B cell (primary cell): Measurements from ENCODE around the gene AHCY. TPM values are rescaled to one million over a fixed set of nuclear protein-coding genes. Genes with fewer than 3 reads are reported as not detected.

ENCODE experiments used
- ATAC-seq: fragments of 200-7000 bp; cut with Tn5 transposase; one replicate; pipeline ENCODE4 v1.10.0; 2021; ENCODE audit warnings: low read depth, mild to moderate bottlenecking, moderate number of reproducible peaks, moderate library complexity
- CTCF ChIA-PET: fragments of 350-600 bp; sonication (Branson Sonifier 250); formaldehyde crosslinking; loops from one replicate; lab custom pipeline; 2021; ENCODE audit warnings: antibody characterized with exemption, inconsistent platforms; lab: Charles Lee
- POLR2A ChIA-PET: fragments of 350-600 bp; sonication (Branson Sonifier 250); formaldehyde crosslinking; loops from one replicate; lab custom pipeline; 2021; ENCODE audit warnings: antibody characterized with exemption; lab: Charles Lee
- DNase-seq: peaks from one replicate; pipeline ENCODE4 v3.0.0; 2013
- H2AFZ ChIP-seq: 2 replicates; pipeline ENCODE4 v1.6.1; 2012; ENCODE audit warnings: mild to moderate bottlenecking, low read depth, low read length; ENCODE audit not compliant: insufficient read depth, poor library complexity, severe bottlenecking
- H3K27ac ChIP-seq, 2 donors: 1 replicate in 1 of 2; 2 replicates in 1 of 2; pipeline ENCODE4 v1.5.1; 2012 to 2013; ENCODE audit warnings: low read length in 2 of 2, mild to moderate bottlenecking in 2 of 2, moderate library complexity in 1 of 2
- H3K27me3 ChIP-seq, 4 experiments: fragments of 200-600 bp in 1 of 4; sonication (generic) in 1 of 4; replicated peaks in 1 of 4; 1 replicate in 2 of 4; 2 replicates in 2 of 4; pipeline versions ENCODE4 v1.6.1 to v1.7.0; 2013 to 2016; ENCODE audit warnings: low read length in 3 of 4, mild to moderate bottlenecking in 2 of 4, mixed read lengths in 1 of 4, moderate library complexity in 1 of 4; ENCODE audit not compliant: insufficient read depth in 4 of 4, control insufficient read depth in 3 of 4; ENCODE audit errors: control extremely low read depth in 1 of 4
- H3K36me3 ChIP-seq, 2 experiments: replicated peaks in 1 of 2; 1 replicate in 1 of 2; 2 replicates in 1 of 2; pipeline versions ENCODE4 v1.6.1 to v1.7.1; 2013; ENCODE audit warnings: low read length in 1 of 2; ENCODE audit not compliant: insufficient read depth in 2 of 2, control insufficient read depth in 1 of 2; ENCODE audit errors: control extremely low read depth in 1 of 2, extremely low read depth in 1 of 2
- H3K4me1 ChIP-seq, 2 donors: fragments of 200-600 bp in 1 of 2; sonication (generic) in 1 of 2; 1 replicate in 1 of 2; 2 replicates in 1 of 2; pipeline versions ENCODE4 v1.5.1 to v1.6.1; 2013 to 2017; ENCODE audit warnings: low read length in 2 of 2; ENCODE audit not compliant: control insufficient read depth in 2 of 2, insufficient read depth in 2 of 2
- H3K4me2 ChIP-seq: replicated peaks from 2 replicates; pipeline ENCODE3; 2012; ENCODE audit warnings: mild to moderate bottlenecking, low read depth, low read length; ENCODE audit not compliant: poor library complexity, severe bottlenecking
- H3K4me3 ChIP-seq, 5 experiments: fragments of 200-600 bp in 1 of 5; sonication (generic) in 1 of 5; 1 replicate in 3 of 5; 2 replicates in 2 of 5; pipeline versions ENCODE4 v1.5.1 to v1.7.0; 2011 to 2016; ENCODE audit warnings: low read length in 4 of 5, mild to moderate bottlenecking in 4 of 5, low read depth in 2 of 5, control low read depth in 1 of 5, moderate library complexity in 1 of 5; ENCODE audit not compliant: insufficient read depth in 1 of 5; ENCODE audit errors: control extremely low read depth in 1 of 5, extremely low read depth in 1 of 5
- H3K79me2 ChIP-seq: fragments of 200-600 bp; sonication (generic); one replicate; pipeline ENCODE4 v1.6.0; 2016; ENCODE audit warnings: low read length; ENCODE audit not compliant: control insufficient read depth, insufficient read depth
- H3K9ac ChIP-seq: fragments of 200-600 bp; sonication (generic); 2 replicates; pipeline ENCODE4 v1.6.1; 2017; ENCODE audit warnings: mild to moderate bottlenecking, low read length, moderate library complexity
- H3K9me3 ChIP-seq, 3 donors: one replicate each; pipeline versions ENCODE4 v1.6.1 to v1.7.1; 2013; ENCODE audit warnings: low read length in 2 of 3; ENCODE audit not compliant: control insufficient read depth in 2 of 3, insufficient read depth in 1 of 3; ENCODE audit errors: control extremely low read depth in 1 of 3
- H4K20me1 ChIP-seq: 2 replicates; pipeline ENCODE4 v1.6.0; 2012; ENCODE audit warnings: mild to moderate bottlenecking, low read length; ENCODE audit not compliant: insufficient read depth, control insufficient read depth, poor library complexity, severe bottlenecking
- H3K27ac Mint-ChIP-seq: one replicate; pipeline ENCODE4 v1.8.0; 2021; ENCODE audit warnings: mixed read lengths
- H3K27me3 Mint-ChIP-seq: one replicate; pipeline ENCODE4 v1.8.0; 2021; ENCODE audit warnings: mixed read lengths
- H3K4me1 Mint-ChIP-seq: one replicate; pipeline ENCODE4 v1.8.0; 2021; ENCODE audit warnings: mixed read lengths
- H3K4me3 Mint-ChIP-seq: one replicate; pipeline ENCODE4 v1.8.0; 2021; ENCODE audit warnings: mixed read lengths
- H3K9me3 Mint-ChIP-seq: one replicate; pipeline ENCODE4 v1.8.0; 2022; ENCODE audit warnings: mixed read lengths; ENCODE audit not compliant: insufficient read depth
- EZH2 ChIP-seq: IDR thresholded peaks from 2 replicates; pipeline ENCODE4 v1.6.1; 2012; ENCODE audit warnings: borderline replicate concordance, low read depth, mild to moderate bottlenecking, moderate library complexity, low read length; ENCODE audit not compliant: insufficient read depth, poor library complexity, severe bottlenecking
- WGBS: methylation state at CpG from one replicate; pipeline ENCODE4 v1.1.5; 2013; ENCODE audit warnings: missing lambda C conversion rate; ENCODE audit not compliant: insufficient coverage; 5-methylcytosine and 5-hydroxymethylcytosine counted together
- intact Hi-C: fragments of 100-400 bp; cut with micrococcal nuclease; formaldehyde crosslinking; loops from one replicate; pipeline ENCODE4 v1.10.0; 2022
- polyA plus RNA-seq: library from polyadenylated mRNA; depleted of rRNA; stranded (reverse); fragments of >200 nt; gene quantifications from 2 replicates; pipeline ENCODE4 v1.2.3, GENCODE V29; 2012
- total RNA-seq, 2 donors: library from RNA; stranded (reverse); fragments of 120-200 nt in 1 of 2; gene quantifications; 1 replicate in 1 of 2; 2 replicates in 1 of 2; pipeline versions ENCODE4 v1.2.3 to v1.2.4, GENCODE V29; 2013 to 2022
- TF ChIP-seq, protein P1 (sequence below): fragments of 200-600 bp; IDR thresholded peaks from one replicate; pipeline ENCODE4 v1.8.0; 2022; ENCODE audit warnings: antibody characterized with exemption, mild to moderate bottlenecking

The AHCY gene
- total and polyA plus RNA-seq, 2 donors (not counting 1 experiment from before 2014, with no cell fraction given) = 43.6 to 44.0 TPM

DNA sequence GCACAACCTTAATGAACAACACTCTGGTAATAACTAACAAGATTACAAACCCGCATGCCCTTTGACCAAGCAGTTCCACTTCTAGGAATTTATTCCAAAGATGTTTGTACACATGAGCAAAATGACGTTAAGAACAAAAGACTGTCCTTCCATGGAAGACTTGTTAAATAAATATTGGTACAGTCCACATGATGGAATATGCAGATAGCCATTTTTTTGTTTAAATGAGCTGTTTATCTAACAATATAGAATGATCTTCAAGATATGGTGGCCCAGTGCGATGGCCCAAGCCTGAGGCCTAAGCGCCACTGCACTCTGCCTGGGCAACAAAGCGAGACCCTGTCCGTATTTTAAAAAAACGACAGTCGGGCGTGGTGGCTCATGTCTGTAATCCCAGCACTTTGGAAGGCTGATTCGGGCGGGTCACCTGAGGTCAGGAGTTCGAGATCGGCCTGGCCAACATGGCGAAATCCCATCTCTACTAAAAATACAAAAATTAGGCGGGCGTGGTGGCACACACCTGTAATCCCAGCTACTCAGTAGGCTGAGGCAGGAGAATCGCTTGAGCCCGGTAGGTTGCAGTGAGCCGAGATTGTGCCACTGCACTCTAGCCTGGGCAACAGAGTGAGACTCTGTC lies 7.4 kb upstream of the AHCY start:
- Mint-ChIP-seq H3K4me1 (peaks cover 16% of the 10 kb centered on the region), H3K4me3 (peak overlapping the region; percentile 37), H3K9me3 (no peaks in the 10 kb centered on the region), H3K27me3 (peaks cover 13% of the 10 kb centered on the region), H3K27ac (no peak overlapping the region)
- Histone ChIP-seq H3K79me2 (no peaks in the 10 kb centered on the region), H3K27ac (no peak overlapping the region), H4K20me1 (no peaks in the 10 kb centered on the region), H3K4me2 (no peak overlapping the region), H2AFZ (no peak overlapping the region), H3K4me3 (no peak overlapping the region), H3K27me3 (peaks cover 0 to 18% (median 13%) of the 10 kb centered on the region in 4 experiments), H3K9me3 (peaks cover 0 to 3% (median 0%) of the 10 kb centered on the region in 3 donors), H3K4me1 (peaks cover 17 to 20% of the 10 kb centered on the region in 2 donors), H3K9ac (no peak overlapping the region), H3K36me3 (no peaks in the 10 kb centered on the region)
- DNase-seq = no peak
- TF ChIP-seq EZH2 = no peak
- TF ChIP-seq, protein P1, sequence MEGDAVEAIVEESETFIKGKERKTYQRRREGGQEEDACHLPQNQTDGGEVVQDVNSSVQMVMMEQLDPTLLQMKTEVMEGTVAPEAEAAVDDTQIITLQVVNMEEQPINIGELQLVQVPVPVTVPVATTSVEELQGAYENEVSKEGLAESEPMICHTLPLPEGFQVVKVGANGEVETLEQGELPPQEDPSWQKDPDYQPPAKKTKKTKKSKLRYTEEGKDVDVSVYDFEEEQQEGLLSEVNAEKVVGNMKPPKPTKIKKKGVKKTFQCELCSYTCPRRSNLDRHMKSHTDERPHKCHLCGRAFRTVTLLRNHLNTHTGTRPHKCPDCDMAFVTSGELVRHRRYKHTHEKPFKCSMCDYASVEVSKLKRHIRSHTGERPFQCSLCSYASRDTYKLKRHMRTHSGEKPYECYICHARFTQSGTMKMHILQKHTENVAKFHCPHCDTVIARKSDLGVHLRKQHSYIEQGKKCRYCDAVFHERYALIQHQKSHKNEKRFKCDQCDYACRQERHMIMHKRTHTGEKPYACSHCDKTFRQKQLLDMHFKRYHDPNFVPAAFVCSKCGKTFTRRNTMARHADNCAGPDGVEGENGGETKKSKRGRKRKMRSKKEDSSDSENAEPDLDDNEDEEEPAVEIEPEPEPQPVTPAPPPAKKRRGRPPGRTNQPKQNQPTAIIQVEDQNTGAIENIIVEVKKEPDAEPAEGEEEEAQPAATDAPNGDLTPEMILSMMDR = no peak
- POLR2A ChIA-PET = interaction anchor here (0.6 kb wide), 1 partner anchor 95 kb away, joined by 12 read pairs; no protein-coding TSS in a partner anchor
- ATAC-seq = no peak
- CTCF ChIA-PET = interaction anchor here (0.8 to 5.0 kb wide), 5 partner anchors 120 to 459 kb away, joined by 3 to 135 read pairs (median 7); no protein-coding TSS in a partner anchor
- intact Hi-C loops = loop anchor here (5.0 kb wide), 2 partner anchors 107 to 227 kb away; no protein-coding TSS in a partner anchor
- 99% methylated on average over 17 of the region's 19 CpGs for WGBS

DNA sequence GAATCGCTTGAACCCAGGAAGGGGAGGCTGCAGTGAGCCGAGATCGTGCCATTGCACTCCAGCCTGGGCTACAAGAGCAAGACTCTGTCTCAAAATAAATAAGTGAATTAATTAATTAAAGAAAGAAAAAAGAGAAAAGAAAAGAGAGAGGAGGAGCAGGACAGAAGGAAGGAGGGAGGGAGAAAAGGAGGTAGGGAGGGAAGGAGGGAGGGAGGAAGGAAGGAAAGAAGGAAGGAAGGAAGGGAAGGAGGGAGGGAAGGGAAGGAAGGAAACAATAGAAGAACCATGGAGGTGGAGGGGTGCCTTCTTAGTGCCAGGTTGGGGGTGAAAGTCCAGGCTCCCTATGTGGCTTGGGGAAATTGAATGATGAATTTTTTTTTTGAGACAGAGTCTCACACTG lies 6.5 kb upstream of the AHCY start:
- no CpG with 5 or more reads among the region's 3 CpGs for WGBS
- CTCF ChIA-PET = interaction anchor here (1.5 to 5.0 kb wide), 3 partner anchors 206 to 460 kb away, joined by 5 to 49 read pairs (median 7); no protein-coding TSS in a partner anchor
- POLR2A ChIA-PET = no interaction called here

More for the DNA sequence above, 6.5 kb upstream of the AHCY start:
- peaks cover 17 to 20% of the 10 kb centered on the region in 2 donors for H3K4me1 ChIP-seq
- peaks cover 0 to 18% (median 13%) of the 10 kb centered on the region in 4 experiments for H3K27me3 ChIP-seq
- no peaks in the 10 kb centered on the region for H3K79me2 ChIP-seq
- intact Hi-C loops = loop anchor here (5.0 kb wide), 2 partner anchors 108 to 228 kb away; no protein-coding TSS in a partner anchor
- no peak overlapping the region for H3K4me3 ChIP-seq
- peaks cover 13% of the 10 kb centered on the region for H3K27me3 Mint-ChIP-seq
- no peak overlapping the region for H3K27ac ChIP-seq
- H3K27ac Mint-ChIP-seq = no peak overlapping the region
- no peaks in the 10 kb centered on the region for H4K20me1 ChIP-seq
- H3K36me3 ChIP-seq = no peaks in the 10 kb centered on the region
- no peaks in the 10 kb centered on the region for H3K9me3 Mint-ChIP-seq
- no peak overlapping the region for H3K4me2 ChIP-seq
- peaks cover 0 to 3% (median 0%) of the 10 kb centered on the region in 3 donors for H3K9me3 ChIP-seq
- ATAC-seq = no peak
- H3K9ac ChIP-seq = no peak overlapping the region
- peaks cover 16% of the 10 kb centered on the region for H3K4me1 Mint-ChIP-seq
- H3K4me3 Mint-ChIP-seq = no peak overlapping the region
- H2AFZ ChIP-seq = no peak overlapping the region
- DNase-seq = no peak
- TF ChIP-seq, protein P1 = no peak
- TF ChIP-seq EZH2 = no peak
